HG03045 (cell line): ENCODE data around the gene HDAC4.
"Not testable (repeated sequence)": the region's sequence is repeated elsewhere in the genome, so short reads cannot be mapped to it uniquely, and the experiment has no call there.

ENCODE experiments used
- ATAC-seq: cut with Tn5 transposase; IDR thresholded peaks from one replicate; pipeline ENCODE4 v1.9.1; 2021; ENCODE audit warnings: mild to moderate bottlenecking, moderate library complexity; ENCODE audit not compliant: unreplicated experiment

HDAC4 gene

GRCh38 chr2:239046822-239047221, 354.0 kb downstream of the HDAC4 start:
- ATAC-seq, result no peak

DNA sequence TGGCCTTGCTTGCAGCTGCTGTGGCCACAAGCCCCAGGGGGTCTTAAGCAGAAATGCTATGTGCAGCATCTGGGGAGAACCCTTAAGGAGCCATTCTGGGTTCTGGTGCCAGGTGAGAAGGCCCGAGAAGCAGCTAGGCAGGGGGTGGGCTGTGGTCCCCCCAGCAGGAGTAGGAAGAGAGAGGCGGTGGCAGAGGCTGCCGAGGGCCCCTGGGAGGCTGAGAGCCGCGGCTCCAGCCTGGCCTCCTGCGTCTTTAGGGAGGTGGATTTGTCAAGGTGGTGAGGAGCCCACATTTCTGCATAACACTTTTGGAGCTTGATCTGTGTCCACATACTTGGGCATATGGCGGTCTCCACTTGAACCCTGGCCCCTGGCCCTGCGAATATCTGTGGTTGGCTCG, 356.5 kb downstream of the HDAC4 start:
- ATAC-seq, result no peak

DNA sequence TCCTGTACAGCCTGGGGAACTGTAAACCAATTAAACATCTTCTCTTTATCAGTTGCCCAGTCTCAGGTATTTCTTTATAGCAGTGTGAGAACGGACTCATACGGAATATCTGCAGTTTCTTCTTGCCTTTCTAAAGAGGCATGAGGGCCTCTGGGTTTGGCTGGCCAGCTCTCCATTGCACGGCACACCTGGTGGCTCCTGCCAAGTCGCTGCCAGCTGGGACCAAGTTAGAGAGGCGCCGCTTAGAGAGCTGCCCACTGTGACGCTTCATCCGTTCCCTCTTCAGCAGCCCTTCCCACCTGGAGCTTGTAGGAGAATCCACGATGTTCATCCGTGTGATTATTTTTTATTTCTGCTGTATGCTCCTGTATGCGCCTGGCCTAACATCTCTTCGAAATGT, 357.5 kb downstream of the HDAC4 start:
- ATAC-seq, result no peak

DNA sequence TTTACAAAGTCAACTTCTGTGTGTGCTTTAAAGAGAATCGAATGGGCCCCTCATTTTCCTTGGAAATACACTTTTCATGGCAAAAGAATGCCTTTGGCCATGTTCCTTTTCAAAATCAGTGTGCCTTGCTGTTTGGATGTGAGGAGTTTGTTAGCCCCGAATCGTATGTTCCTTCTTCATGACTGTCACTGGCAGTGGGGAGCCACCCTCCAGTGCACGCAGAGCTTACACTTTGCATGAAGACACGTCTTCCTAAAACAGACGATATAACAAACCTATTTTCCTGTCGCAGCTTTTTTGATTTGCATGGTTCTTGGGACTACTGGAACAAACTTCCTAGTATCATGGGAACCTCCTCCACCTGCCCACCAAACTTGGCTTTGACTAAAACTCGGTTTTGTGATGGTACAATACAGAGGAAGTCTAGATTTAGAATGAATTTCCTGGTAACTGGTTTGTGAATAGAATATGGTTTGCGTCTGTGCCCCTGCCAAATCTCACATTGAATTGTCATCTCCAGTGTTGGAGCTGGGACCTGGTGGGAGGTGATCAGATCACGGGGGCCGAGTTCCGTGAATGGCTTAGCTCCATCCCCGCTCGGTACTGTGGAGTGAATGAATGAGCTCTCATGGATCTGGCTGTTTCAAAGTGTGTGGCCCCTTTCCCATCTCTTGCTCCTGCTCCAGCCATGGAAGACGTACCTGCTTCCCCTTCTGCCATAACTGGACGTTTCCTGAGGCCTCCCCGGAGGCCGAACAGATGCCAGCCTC, 358.1 kb downstream of the HDAC4 start:
- ATAC-seq, result no peak

GRCh38 chr2:239042046-239042445, 358.8 kb downstream of the HDAC4 start:
- no peak for ATAC-seq

- no peak for ATAC-seq
These were observed 359.8 kb downstream of the HDAC4 start for GRCh38 chr2:239041062-239041461.

DNA sequence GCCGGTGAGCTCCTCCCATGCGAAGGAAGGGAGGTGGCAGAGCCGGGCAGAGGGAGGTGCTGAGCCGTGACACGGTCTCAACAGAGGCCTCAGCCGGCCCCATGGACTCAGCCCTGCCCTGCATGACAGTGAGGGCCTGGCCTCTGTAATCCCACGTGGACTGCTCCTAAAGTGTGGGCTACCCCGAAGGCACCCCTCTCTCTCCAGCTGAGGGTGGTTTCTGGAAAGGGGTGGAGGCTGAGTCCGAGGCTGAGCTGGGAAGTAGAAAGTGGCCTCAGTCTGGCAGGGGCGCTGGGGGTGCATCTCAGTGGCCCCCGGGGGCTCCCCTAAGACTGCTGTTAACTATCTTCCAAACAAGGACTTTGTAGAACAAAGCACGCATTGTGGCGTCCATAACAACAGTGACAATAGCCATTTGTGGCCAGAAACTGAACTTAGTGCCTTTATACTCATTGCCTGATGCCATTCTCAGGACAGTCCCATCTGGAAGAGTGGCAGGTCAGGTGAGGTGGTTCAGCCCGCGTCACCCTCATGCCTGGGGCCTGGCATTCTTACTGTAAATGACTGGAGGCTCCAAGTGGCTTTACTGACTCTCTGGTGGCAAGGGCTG, 360.6 kb downstream of the HDAC4 start:
- ATAC-seq, result no peak

DNA sequence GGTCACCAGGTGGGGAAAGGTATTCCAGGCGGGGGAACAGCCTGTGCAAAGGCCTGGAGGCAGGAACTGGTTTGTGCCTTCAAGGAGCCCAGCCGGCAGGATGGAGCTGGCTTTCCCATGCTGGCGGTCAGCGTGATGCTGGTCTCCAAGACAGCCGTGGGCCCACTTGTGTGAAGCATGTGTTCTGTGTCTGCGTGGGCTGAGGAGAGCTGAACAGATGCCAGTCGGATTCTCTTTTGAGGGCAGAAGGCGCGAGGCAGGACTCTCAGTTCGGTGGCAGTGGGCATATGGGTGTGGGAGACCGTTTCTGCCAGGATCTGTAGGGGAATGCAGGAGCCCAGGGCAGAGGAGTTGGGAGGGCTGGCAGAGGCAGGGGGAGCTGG, 361.4 kb downstream of the HDAC4 start:
- no peak for ATAC-seq

DNA sequence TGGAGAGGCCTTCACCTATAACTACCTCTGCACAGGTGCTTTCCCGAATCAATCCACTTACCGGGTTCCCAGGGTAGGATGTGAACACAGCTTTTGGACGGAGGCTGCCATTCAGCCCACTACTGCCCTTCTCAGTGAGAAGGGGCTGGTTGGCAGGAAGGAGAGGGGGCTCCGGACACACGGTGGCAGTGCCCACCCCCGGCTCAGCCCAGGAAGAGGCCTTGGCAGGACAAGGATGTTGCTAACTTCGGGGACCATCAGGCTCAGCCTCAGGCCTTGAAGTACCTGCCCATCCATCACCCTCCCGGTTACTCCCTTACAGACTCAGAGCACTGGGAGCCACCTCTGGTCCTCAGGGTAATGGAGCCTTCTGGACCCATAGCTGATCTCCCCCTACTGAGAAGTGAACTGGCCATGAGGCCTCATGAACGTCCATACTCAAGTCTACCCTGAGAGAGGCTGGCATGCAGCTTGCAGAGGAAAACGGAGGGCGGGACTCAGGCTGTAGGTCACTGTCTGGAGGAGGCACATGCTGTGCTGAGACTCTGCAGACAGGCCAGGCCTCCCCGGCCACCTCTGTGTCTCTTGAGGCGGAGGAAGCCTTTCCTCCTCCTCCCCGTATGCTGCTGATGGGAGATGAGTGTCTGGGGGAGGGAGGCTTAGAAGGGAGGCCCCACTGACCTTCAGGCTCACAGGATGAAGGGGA, 361.9 kb downstream of the HDAC4 start:
- ATAC-seq, result no peak

GRCh38 chr2:239038284-239038683, 362.5 kb downstream of the HDAC4 start:
- ATAC-seq, result not testable (repeated sequence)

- no peak for ATAC-seq
These were observed 363.3 kb downstream of the HDAC4 start for GRCh38 chr2:239037559-239037910.

DNA sequence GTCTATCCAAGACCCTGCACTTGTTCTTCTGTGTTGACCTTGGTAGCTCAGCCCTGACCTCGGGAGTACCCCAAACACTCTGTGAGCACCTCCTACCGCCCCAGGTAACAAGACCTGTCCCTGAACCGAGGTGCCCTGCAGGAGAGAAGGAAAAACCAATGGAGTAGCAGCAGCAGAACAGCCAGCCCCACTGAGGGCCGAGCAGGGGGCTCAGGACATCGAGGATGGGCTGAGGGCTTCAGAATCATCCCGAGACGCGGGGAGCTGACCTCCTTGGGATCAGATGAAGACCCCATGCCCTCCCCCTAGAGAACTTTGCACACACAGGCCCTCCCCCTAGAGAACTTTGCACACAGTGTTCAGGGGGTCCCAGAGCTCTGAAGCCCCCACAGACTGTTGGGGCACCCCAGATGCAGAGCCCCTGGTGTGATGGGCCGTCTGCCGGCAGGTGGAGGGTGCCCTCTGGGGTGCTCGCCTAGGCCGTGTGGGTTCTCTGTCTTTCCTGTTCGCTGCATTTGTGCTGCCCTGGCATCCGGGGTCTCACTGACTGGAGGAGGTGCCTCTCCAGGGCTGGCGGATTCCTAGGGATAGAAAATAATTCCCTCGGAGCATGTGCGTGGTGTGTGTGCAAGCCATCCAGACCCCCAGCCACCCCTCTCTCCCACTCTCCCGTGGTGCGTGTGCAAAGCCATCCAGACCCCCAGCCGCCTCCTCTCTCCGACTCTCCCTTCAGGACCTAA, 363.8 kb downstream of the HDAC4 start:
- no peak for ATAC-seq

GRCh38 chr2:239035997-239036731, 364.7 kb downstream of the HDAC4 start:
- no peak for ATAC-seq

GRCh38 chr2:239035361-239035814, 365.4 kb downstream of the HDAC4 start:
- ATAC-seq, result no peak

DNA sequence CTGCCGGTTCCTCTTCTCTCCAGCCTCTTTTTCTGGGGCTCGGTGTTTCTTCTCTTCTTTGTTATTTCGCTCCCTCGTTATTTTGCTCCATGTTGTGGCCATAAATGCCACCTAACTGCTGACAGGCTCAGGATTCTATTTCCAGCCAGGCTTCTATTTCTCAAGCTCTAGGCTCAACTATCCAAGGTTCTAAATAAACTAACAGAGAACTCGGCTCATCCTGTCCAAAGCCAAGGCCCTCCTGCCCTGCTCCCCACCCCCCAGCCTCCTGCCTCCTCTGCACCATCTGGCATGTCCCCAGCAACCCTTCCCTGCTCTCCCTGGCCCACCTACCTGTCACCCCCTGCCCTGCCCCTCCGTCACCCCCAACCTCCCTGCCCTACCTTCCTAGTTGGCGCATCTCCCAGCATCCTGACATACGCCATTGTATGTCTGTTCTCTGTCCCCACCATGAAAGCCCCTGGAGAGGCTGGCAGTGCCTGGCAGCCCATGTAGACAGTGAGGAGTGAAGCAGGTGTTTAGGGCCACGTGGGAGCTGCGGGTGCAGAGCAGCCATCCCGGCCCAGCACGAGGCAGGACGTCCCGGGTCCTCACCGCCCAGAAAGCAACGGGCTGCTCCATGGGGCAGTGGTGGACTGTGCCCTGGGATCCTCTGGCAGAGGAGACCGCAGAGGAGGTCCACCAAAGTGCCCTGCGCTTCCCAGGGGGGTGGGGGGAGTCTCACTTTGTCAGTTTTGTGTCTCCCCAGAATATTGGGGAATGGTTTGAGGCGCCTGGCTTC, 366.1 kb downstream of the HDAC4 start:
- no peak for ATAC-seq

- no peak for ATAC-seq
These were observed 366.8 kb downstream of the HDAC4 start for GRCh38 chr2:239033801-239034560.

DNA sequence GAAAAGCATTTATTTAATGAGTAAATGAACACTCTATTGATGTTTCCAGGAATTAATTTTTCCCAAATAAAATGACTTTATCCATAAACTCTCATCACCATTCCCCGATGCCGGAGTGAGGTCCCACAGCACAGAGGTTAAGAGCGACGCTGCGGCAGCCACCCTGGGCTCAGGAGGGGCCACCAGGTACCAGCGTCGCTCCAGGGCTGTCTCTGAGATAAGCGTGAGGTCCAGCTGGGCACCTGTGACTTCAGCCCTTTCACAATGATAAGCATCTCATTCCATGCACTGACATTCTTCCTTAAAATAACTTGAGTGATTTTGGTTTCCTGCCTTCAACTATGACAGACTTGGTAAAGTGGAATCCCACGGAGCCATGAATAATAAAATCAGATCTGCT, 370.9 kb downstream of the HDAC4 start:
- no peak for ATAC-seq

GRCh38 chr2:239028253-239028619, 372.6 kb downstream of the HDAC4 start:
- no peak for ATAC-seq
